Neural progenitor cell (in vitro differentiated cells): ENCODE data around the gene KCNQ1. TPM values are rescaled to one million over a fixed set of nuclear protein-coding genes. Genes with fewer than 3 reads are reported as not detected.

Source experiments
- DNase-seq: peaks from one replicate; pipeline ENCODE4 v3.0.0-alpha.2; 2016; ENCODE audit warnings: low spot score
- H2AFZ ChIP-seq: fragments of 200-600 bp; sonication (generic); replicated peaks from 2 replicates; pipeline ENCODE4 v1.6.1; 2016; ENCODE audit warnings: antibody characterized with exemption
- H3F3A ChIP-seq: fragments of 200-600 bp; sonication (generic); 2 replicates; pipeline ENCODE4 v1.6.1; 2016; ENCODE audit warnings: antibody characterized with exemption, low read depth
- H3K27ac ChIP-seq: fragments of 200-600 bp; sonication (generic); 2 replicates; pipeline ENCODE4 v1.5.1; 2016; ENCODE audit warnings: mild to moderate bottlenecking
- H3K27me3 ChIP-seq: fragments of 200-600 bp; sonication (generic); 2 replicates; pipeline ENCODE4 v1.6.1; 2016; ENCODE audit warnings: mild to moderate bottlenecking, moderate library complexity
- H3K36me3 ChIP-seq: fragments of 200-600 bp; sonication (generic); 2 replicates; pipeline ENCODE4 v1.5.1; 2016
- H3K4me1 ChIP-seq: fragments of 200-600 bp; sonication (generic); 2 replicates; pipeline ENCODE4 v1.6.1; 2016; ENCODE audit warnings: mixed run types
- H3K4me2 ChIP-seq: fragments of 200-600 bp; sonication (generic); 2 replicates; pipeline ENCODE4 v1.6.1; 2016
- H3K4me3 ChIP-seq: fragments of 200-600 bp; sonication (generic); 2 replicates; pipeline ENCODE4 v1.5.1; 2016
- H3K79me2 ChIP-seq: fragments of 200-600 bp; sonication (generic); 2 replicates; pipeline ENCODE4 v1.6.1; 2016; ENCODE audit warnings: low read depth
- H3K9ac ChIP-seq: fragments of 200-600 bp; sonication (generic); 2 replicates; pipeline ENCODE4 v1.6.1; 2016
- H3K9me3 ChIP-seq: fragments of 200-600 bp; sonication (generic); 2 replicates; pipeline ENCODE4 v1.5.1; 2016; ENCODE audit warnings: low read depth
- H4K20me1 ChIP-seq: fragments of 200-600 bp; sonication (generic); 2 replicates; pipeline ENCODE4 v1.6.1; 2016; ENCODE audit warnings: low read depth
- H3K27ac Mint-ChIP-seq: 3 replicates; pipeline ENCODE4 v1.8.0; 2021; ENCODE audit warnings: mixed read lengths
- H3K27me3 Mint-ChIP-seq: 2 replicates; pipeline ENCODE4 v1.8.0; 2022; ENCODE audit warnings: low read depth, mild to moderate bottlenecking, inconsistent platforms, moderate library complexity, mixed read lengths; ENCODE audit not compliant: insufficient read depth
- H3K36me3 Mint-ChIP-seq: 3 replicates; pipeline ENCODE4 v1.8.0; 2021; ENCODE audit warnings: mixed read lengths
- H3K4me1 Mint-ChIP-seq: 3 replicates; pipeline ENCODE4 v1.8.0; 2021; ENCODE audit warnings: mixed read lengths
- H3K4me3 Mint-ChIP-seq: 3 replicates; pipeline ENCODE4 v1.8.0; 2021; ENCODE audit warnings: mild to moderate bottlenecking, moderate library complexity, mixed read lengths
- H3K9me3 Mint-ChIP-seq: 3 replicates; pipeline ENCODE4 v1.8.0; 2020; ENCODE audit warnings: mixed read lengths
- CTCF ChIP-seq: fragments of 200-600 bp; sonication (generic); IDR thresholded peaks from 2 replicates; pipeline ENCODE4 v1.5.1; 2017; ENCODE audit warnings: antibody characterized with exemption, mild to moderate bottlenecking
- EZH2 ChIP-seq: fragments of 200-600 bp; sonication (generic); IDR thresholded peaks from 2 replicates; pipeline ENCODE4 v1.6.1; 2017; ENCODE audit warnings: antibody characterized with exemption, mild to moderate bottlenecking, moderate library complexity
- EZH2phosphoT487 ChIP-seq: fragments of 200-600 bp; sonication (generic); IDR thresholded peaks from 2 replicates; pipeline ENCODE4 v1.6.1; 2017; ENCODE audit warnings: antibody characterized with exemption
- total RNA-seq: library from RNA; depleted of rRNA; stranded (reverse); fragments of >200 nt; gene quantifications from 2 replicates; pipeline ENCODE4 v1.2.3, GENCODE V29; 2015; ENCODE audit warnings: low replicate concordance

Gene KCNQ1
- total RNA-seq, 1 donor from 2014 or later: 0.11 TPM

GRCh38 chr11:2582946-2583604 is 138.3 kb downstream of the KCNQ1 start:
- Histone ChIP-seq H3K79me2 (no peaks in the 10 kb centered on the region), H3K36me3 (no peaks in the 10 kb centered on the region), H3K4me2 (no peak overlapping the region), H3K9ac (no peak overlapping the region), H4K20me1 (no peaks in the 10 kb centered on the region), H3F3A (no peaks in the 10 kb centered on the region), H2AFZ (no peak overlapping the region), H3K4me3 (no peak overlapping the region), H3K27me3 (peaks cover 18% of the 10 kb centered on the region), H3K9me3 (no peaks in the 10 kb centered on the region), H3K4me1 (no peaks in the 10 kb centered on the region), H3K27ac (no peak overlapping the region)
- no peak overlapping the region for H3K4me3 Mint-ChIP-seq
- no peak overlapping the region for H3K27ac Mint-ChIP-seq
- no peak for TF ChIP-seq EZH2phosphoT487
- TF ChIP-seq CTCF: no peak
- TF ChIP-seq EZH2: no peak
- H3K36me3 Mint-ChIP-seq: no peaks in the 10 kb centered on the region
- H3K27me3 Mint-ChIP-seq: peaks cover 9% of the 10 kb centered on the region
- no peaks in the 10 kb centered on the region for H3K9me3 Mint-ChIP-seq
- no peak for DNase-seq
- peaks cover 3% of the 10 kb centered on the region for H3K4me1 Mint-ChIP-seq

GRCh38 chr11:2583605-2583958 is 138.8 kb downstream of the KCNQ1 start:
- H3K27me3 Mint-ChIP-seq: peaks cover 9% of the 10 kb centered on the region
- Histone ChIP-seq H3K36me3 (no peaks in the 10 kb centered on the region), H4K20me1 (no peaks in the 10 kb centered on the region), H3K79me2 (no peaks in the 10 kb centered on the region), H3K4me2 (no peak overlapping the region), H3K4me1 (no peaks in the 10 kb centered on the region), H3K9ac (no peak overlapping the region), H3K9me3 (no peaks in the 10 kb centered on the region), H3K27ac (no peak overlapping the region), H3F3A (no peaks in the 10 kb centered on the region), H2AFZ (no peak overlapping the region), H3K27me3 (peaks cover 23% of the 10 kb centered on the region), H3K4me3 (no peak overlapping the region)
- H3K36me3 Mint-ChIP-seq: no peaks in the 10 kb centered on the region
- no peak overlapping the region for H3K27ac Mint-ChIP-seq
- no peaks in the 10 kb centered on the region for H3K9me3 Mint-ChIP-seq
- TF ChIP-seq EZH2: no peak
- TF ChIP-seq EZH2phosphoT487: no peak
- TF ChIP-seq CTCF: no peak
- no peak for DNase-seq
- no peak overlapping the region for H3K4me3 Mint-ChIP-seq
- H3K4me1 Mint-ChIP-seq: peaks cover 3% of the 10 kb centered on the region

GRCh38 chr11:2584434-2584811 is 139.6 kb downstream of the KCNQ1 start:
- peaks cover 3% of the 10 kb centered on the region for H3K4me1 Mint-ChIP-seq
- peaks cover 31% of the 10 kb centered on the region for H3K27me3 ChIP-seq
- no peak overlapping the region for H3K27ac ChIP-seq
- H3K27me3 Mint-ChIP-seq: peaks cover 9% of the 10 kb centered on the region
- no peak overlapping the region for H3K4me3 Mint-ChIP-seq
- no peak overlapping the region for H3K4me2 ChIP-seq
- no peaks in the 10 kb centered on the region for H3F3A ChIP-seq
- no peak overlapping the region for H3K9ac ChIP-seq
- no peak overlapping the region for H3K27ac Mint-ChIP-seq
- no peak for DNase-seq
- no peaks in the 10 kb centered on the region for H3K4me1 ChIP-seq
- H3K36me3 ChIP-seq: no peaks in the 10 kb centered on the region
- no peaks in the 10 kb centered on the region for H3K9me3 Mint-ChIP-seq
- no peak overlapping the region for H2AFZ ChIP-seq
- H4K20me1 ChIP-seq: no peaks in the 10 kb centered on the region
- H3K79me2 ChIP-seq: no peaks in the 10 kb centered on the region
- TF ChIP-seq CTCF (no peak), EZH2 (no peak), EZH2phosphoT487 (no peak)
- no peaks in the 10 kb centered on the region for H3K36me3 Mint-ChIP-seq
- H3K4me3 ChIP-seq: no peak overlapping the region
- H3K9me3 ChIP-seq: no peaks in the 10 kb centered on the region
